Liver (tissue), 9 donors: ENCODE measurements around the gene ZNF689. TPM values are rescaled to one million over a fixed set of nuclear protein-coding genes. Genes with fewer than 3 reads are reported as not detected.

Source experiments
- DNase-seq: peaks from one replicate; pipeline ENCODE4 v3.0.0-alpha.2; 2017; ENCODE audit warnings: low spot score
- H3K27ac ChIP-seq, 2 donors: one replicate each; pipeline ENCODE4 v1.7.0; 2013; ENCODE audit warnings: inconsistent platforms in 2 of 2, low read length in 2 of 2, control low read depth in 1 of 2, low read depth in 1 of 2, mild to moderate bottlenecking in 1 of 2
- H3K27me3 ChIP-seq, 4 donors: one replicate each; pipeline versions ENCODE4 v1.6.1 to v1.7.0; 2013; ENCODE audit warnings: low read length in 3 of 4, inconsistent platforms in 1 of 4, mild to moderate bottlenecking in 1 of 4, moderate library complexity in 1 of 4; ENCODE audit not compliant: control insufficient read depth in 4 of 4, insufficient read depth in 4 of 4
- H3K36me3 ChIP-seq, 4 donors: one replicate each; pipeline versions ENCODE4 v1.6.1 to v1.7.0; 2013; ENCODE audit warnings: low read length in 3 of 4, mild to moderate bottlenecking in 3 of 4, low read depth in 1 of 4, moderate library complexity in 1 of 4; ENCODE audit not compliant: control insufficient read depth in 4 of 4, insufficient read depth in 3 of 4
- H3K4me1 ChIP-seq, 4 donors: one replicate each; pipeline versions ENCODE4 v1.6.1 to v1.7.0; 2013; ENCODE audit warnings: low read length in 3 of 4, mild to moderate bottlenecking in 3 of 4, moderate library complexity in 1 of 4; ENCODE audit not compliant: control insufficient read depth in 4 of 4, insufficient read depth in 4 of 4
- H3K4me3 ChIP-seq, 3 donors: one replicate each; pipeline versions ENCODE4 v1.6.1 to v1.7.0; 2013; ENCODE audit warnings: low read length in 3 of 3, control low read depth in 1 of 3, low read depth in 1 of 3, mild to moderate bottlenecking in 1 of 3
- H3K9ac ChIP-seq, 2 donors: one replicate each; pipeline ENCODE4 v1.7.0; 2013; ENCODE audit warnings: low read length in 2 of 2, mild to moderate bottlenecking in 2 of 2, moderate library complexity in 2 of 2, control low read depth in 1 of 2, low read depth in 1 of 2
- H3K9me3 ChIP-seq, 4 donors: one replicate each; pipeline versions ENCODE4 v1.6.1 to v1.7.0; 2013; ENCODE audit warnings: low read length in 3 of 4; ENCODE audit not compliant: control insufficient read depth in 4 of 4
- ATF3 ChIP-seq: IDR thresholded peaks from 2 replicates; pipeline ENCODE4 v1.6.1; 2016; ENCODE audit warnings: antibody characterized with exemption
- CTCF ChIP-seq: fragments of 150-350 bp; IDR thresholded peaks from 2 replicates; pipeline ENCODE4 v1.5.1; 2017; ENCODE audit warnings: improper control_type of control experiment, low read depth, low read length; ENCODE audit not compliant: missing input control
- EGR1 ChIP-seq, 2 donors: IDR thresholded peaks; 2 replicates each; pipeline ENCODE4 v1.6.1; 2016 to 2018; ENCODE audit warnings: antibody characterized with exemption in 2 of 2, low read depth in 2 of 2
- FOXA1 ChIP-seq: IDR thresholded peaks from 2 replicates; pipeline ENCODE4 v1.6.1; 2016; ENCODE audit warnings: antibody characterized with exemption
- FOXA2 ChIP-seq: IDR thresholded peaks from 2 replicates; pipeline ENCODE4 v1.6.1; 2016; ENCODE audit warnings: antibody characterized with exemption
- GABPA ChIP-seq, 2 donors: IDR thresholded peaks in 1 of 2; conservative IDR thresholded peaks in 1 of 2; 2 replicates each; pipeline ENCODE4 v1.6.1; 2016; ENCODE audit warnings: antibody characterized with exemption in 2 of 2, mild to moderate bottlenecking in 1 of 2, moderate library complexity in 1 of 2
- HNF4A ChIP-seq, 2 donors: conservative IDR thresholded peaks; 2 replicates each; pipeline ENCODE4 v1.6.1; 2016; ENCODE audit warnings: antibody characterized with exemption in 2 of 2, mild to moderate bottlenecking in 2 of 2
- HNF4G ChIP-seq: IDR thresholded peaks from 2 replicates; pipeline ENCODE4 v1.6.1; 2016; ENCODE audit warnings: antibody characterized with exemption
- JUND ChIP-seq, 2 donors: IDR thresholded peaks; 2 replicates each; pipeline ENCODE4 v1.6.1; 2016; ENCODE audit warnings: antibody characterized with exemption in 2 of 2
- MAX ChIP-seq: IDR thresholded peaks from 2 replicates; pipeline ENCODE4 v1.6.1; 2016; ENCODE audit warnings: antibody characterized with exemption
- NR2F2 ChIP-seq: IDR thresholded peaks from 2 replicates; pipeline ENCODE4 v1.6.1; 2016; ENCODE audit warnings: antibody characterized with exemption
- RAD21 ChIP-seq, 2 donors: IDR thresholded peaks; 2 replicates each; pipeline ENCODE4 v1.6.1; 2016; ENCODE audit warnings: antibody characterized with exemption in 2 of 2, mild to moderate bottlenecking in 2 of 2
- REST ChIP-seq: IDR thresholded peaks from 2 replicates; pipeline ENCODE4 v1.6.1; 2016; ENCODE audit warnings: antibody characterized with exemption, mild to moderate bottlenecking
- RXRA ChIP-seq, 2 donors: IDR thresholded peaks; 2 replicates each; pipeline ENCODE4 v1.6.1; 2017 to 2018; ENCODE audit warnings: antibody characterized with exemption in 2 of 2, mild to moderate bottlenecking in 1 of 2
- SP1 ChIP-seq: IDR thresholded peaks from 2 replicates; pipeline ENCODE4 v1.6.1; 2018; ENCODE audit warnings: antibody characterized with exemption, mild to moderate bottlenecking
- TAF1 ChIP-seq: conservative IDR thresholded peaks from 2 replicates; pipeline ENCODE4 v1.6.1; 2016; ENCODE audit warnings: antibody characterized with exemption, mild to moderate bottlenecking
- YY1 ChIP-seq: IDR thresholded peaks from 2 replicates; pipeline ENCODE4 v1.6.1; 2016; ENCODE audit warnings: antibody characterized with exemption, mild to moderate bottlenecking
- ZBTB33 ChIP-seq: IDR thresholded peaks from 2 replicates; pipeline ENCODE4 v1.6.1; 2016; ENCODE audit warnings: antibody characterized with exemption
- WGBS: extraction: QIAGEN DNeasy Blood & Tissue Kit; methylation state at CpG from one replicate; pipeline ENCODE4 v1.1.7; 2013; 5-methylcytosine and 5-hydroxymethylcytosine counted together
- polyA plus RNA-seq, 2 donors: library from polyadenylated mRNA; stranded (reverse) in 1 of 2; unstranded in 1 of 2; fragments of 200-250 nt in 1 of 2; fragments of >200 nt in 1 of 2; fragmentation: Nextera tagmentation in 1 of 2; extraction: Ambion mirVana in 1 of 2; gene quantifications; one replicate each; pipeline versions ENCODE4 v1.2.1 to v1.2.3, GENCODE V29; 2013 to 2015
- total RNA-seq, 2 donors: library from RNA; depleted of rRNA; stranded (reverse); fragments of >200 nt; gene quantifications; one replicate each; pipeline ENCODE4 v1.2.3, GENCODE V29; 2014
- donor health status: healthy.
- donor health status: healthy.
- donor health status: healthy.
- donor health status: healthy.
- donor health status: healthy.

The ZNF689 gene
- total and polyA plus RNA-seq, 4 donors = 2.6 to 5.8 (median 4.3) TPM

GRCh38 chr16:30567160-30567990 is 42.8 kb downstream of the ZNF689 start:
- Histone ChIP-seq H3K36me3 (peaks cover 0 to 1% (median 0%) of the 10 kb centered on the region in 4 donors), H3K27me3 (no peaks in the 10 kb centered on the region), H3K27ac (no peak overlapping the region), H3K4me1 (peaks cover 3 to 17% (median 10%) of the 10 kb centered on the region in 4 donors), H3K9me3 (no peaks in the 10 kb centered on the region), H3K4me3 (no peak overlapping the region), H3K9ac (no peak overlapping the region)
- 73% methylated on average over 14 of the region's 14 CpGs for WGBS
- DNase-seq = no peak
- TF ChIP-seq RAD21 (IDR thresholded peaks at IDR 0.05) (no peak), MAX (no peak), JUND (IDR thresholded peaks at IDR 0.05) (no peak), TAF1 (no peak), FOXA2 (no peak), HNF4G (no peak), FOXA1 (no peak), SP1 (no peak), NR2F2 (no peak), HNF4A (conservative IDR thresholded peaks at IDR 0.05) (no peak), EGR1 (IDR thresholded peaks at IDR 0.05; ENCODE audit: low read depth in 2 of 2) (no peak), ATF3 (no peak), RXRA (IDR thresholded peaks at IDR 0.05) (no peak)

GRCh38 chr16:30566531-30566930 is 43.7 kb downstream of the ZNF689 start:
- TF ChIP-seq HNF4G (no peak), SP1 (no peak)
- no peak for DNase-seq
- Histone ChIP-seq H3K36me3 (peaks cover 0 to 1% (median 0%) of the 10 kb centered on the region in 4 donors), H3K27me3 (no peaks in the 10 kb centered on the region), H3K27ac (no peak overlapping the region), H3K9ac (no peak overlapping the region), H3K4me3 (no peak overlapping the region), H3K4me1 (peaks cover 0 to 11% (median 7%) of the 10 kb centered on the region in 4 donors), H3K9me3 (no peaks in the 10 kb centered on the region)
- 90% methylated on average over 4 of the region's 4 CpGs for WGBS

- no peak for DNase-seq
- Histone ChIP-seq H3K27ac (no peak overlapping the region), H3K27me3 (no peaks in the 10 kb centered on the region), H3K36me3 (peaks cover 0 to 1% (median 0%) of the 10 kb centered on the region in 4 donors), H3K9ac (no peak overlapping the region), H3K4me1 (peaks cover 0 to 13% (median 7%) of the 10 kb centered on the region in 4 donors), H3K9me3 (no peaks in the 10 kb centered on the region), H3K4me3 (no peak overlapping the region)
- 74% methylated on average over 8 of the region's 8 CpGs for WGBS
- no peak for TF ChIP-seq YY1
- TF ChIP-seq MAX = no peak
- no peak for TF ChIP-seq CTCF
- no peak for TF ChIP-seq JUND (IDR thresholded peaks at IDR 0.05)
- TF ChIP-seq REST = no peak
- no peak for TF ChIP-seq HNF4A (conservative IDR thresholded peaks at IDR 0.05)
- TF ChIP-seq NR2F2 = no peak
- no peak for TF ChIP-seq ZBTB33
- TF ChIP-seq TAF1 = no peak
- TF ChIP-seq SP1 = no peak
- no peak for TF ChIP-seq EGR1 (IDR thresholded peaks at IDR 0.05; ENCODE audit: low read depth in 2 of 2)
- no peak for TF ChIP-seq HNF4G
- TF ChIP-seq RAD21 (IDR thresholded peaks at IDR 0.05) = no peak
- no peak for TF ChIP-seq FOXA2
- no peak for TF ChIP-seq GABPA (IDR thresholded peaks at IDR 0.05 in 1 of 2, conservative IDR thresholded peaks at IDR 0.05 in 1 of 2)
- no peak for TF ChIP-seq ATF3
Measured at GRCh38 chr16:30565984-30566383, 44.2 kb downstream of the ZNF689 start.
